Measurements from ENCODE around the gene PTEN. TPM values are rescaled to one million over a fixed set of nuclear protein-coding genes. Genes with fewer than 3 reads are reported as not detected.

PTEN gene
- total and polyA plus RNA-seq, 2 experiments from 2014 or later = 20.8 to 64.0 TPM

DNA sequence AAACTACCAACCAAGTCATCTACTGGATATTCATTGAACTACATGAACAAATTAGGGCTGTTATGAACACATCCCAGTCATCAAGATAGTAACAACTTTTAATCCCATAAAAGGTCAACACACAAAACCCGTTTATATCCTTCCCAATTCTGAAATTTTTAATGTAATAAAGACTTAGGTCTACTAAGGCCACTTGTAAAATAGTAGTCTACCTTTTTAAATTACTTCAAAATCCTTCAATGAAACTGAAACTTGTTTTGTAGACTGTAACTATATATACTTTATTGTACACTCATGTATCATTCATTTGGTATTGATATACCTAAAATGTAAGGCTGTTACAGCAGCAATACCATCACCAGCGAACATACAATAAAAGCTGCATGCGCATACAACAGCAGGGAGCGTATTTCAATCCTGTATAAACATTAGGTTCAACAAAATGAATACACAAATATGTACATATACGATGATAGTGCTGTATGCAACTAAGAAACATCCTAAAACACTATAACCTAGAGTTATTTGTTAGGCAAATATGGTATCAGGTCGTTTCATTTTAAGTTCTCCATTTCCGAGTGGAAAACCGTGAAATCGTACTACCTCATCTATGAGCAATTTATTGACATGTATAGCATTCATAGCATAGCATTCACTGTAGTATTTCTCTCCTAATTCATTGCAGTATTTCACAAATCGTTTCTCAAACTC, 46.4 kb upstream of the PTEN start (continued):
- TF ChIP-seq, protein P1, sequence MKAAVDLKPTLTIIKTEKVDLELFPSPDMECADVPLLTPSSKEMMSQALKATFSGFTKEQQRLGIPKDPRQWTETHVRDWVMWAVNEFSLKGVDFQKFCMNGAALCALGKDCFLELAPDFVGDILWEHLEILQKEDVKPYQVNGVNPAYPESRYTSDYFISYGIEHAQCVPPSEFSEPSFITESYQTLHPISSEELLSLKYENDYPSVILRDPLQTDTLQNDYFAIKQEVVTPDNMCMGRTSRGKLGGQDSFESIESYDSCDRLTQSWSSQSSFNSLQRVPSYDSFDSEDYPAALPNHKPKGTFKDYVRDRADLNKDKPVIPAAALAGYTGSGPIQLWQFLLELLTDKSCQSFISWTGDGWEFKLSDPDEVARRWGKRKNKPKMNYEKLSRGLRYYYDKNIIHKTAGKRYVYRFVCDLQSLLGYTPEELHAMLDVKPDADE (IDR thresholded peaks at IDR 0.05) = no peak
- TF ChIP-seq NANOG (IDR thresholded peaks at IDR 0.05; ENCODE audit: borderline replicate concordance) (no peak), EZH2phosphoT487 (IDR thresholded peaks at IDR 0.05; ENCODE audit: unreplicated experiment) (no peak), STAT1 (IDR thresholded peaks at IDR 0.05; ENCODE audit: unreplicated experiment) (no peak), REST (IDR thresholded peaks at IDR 0.05; ENCODE audit: unreplicated experiment) (no peak), CREB1 (CRISPR knock-in tag; IDR thresholded peaks at IDR 0.05; ENCODE audit: low read depth) (no peak), ZNF331 (CRISPR knock-in tag; IDR thresholded peaks at IDR 0.05; ENCODE audit: low read depth) (no peak), ZNF114 (CRISPR knock-in tag; IDR thresholded peaks at IDR 0.05) (no peak)
- TF ChIP-seq, protein P2, sequence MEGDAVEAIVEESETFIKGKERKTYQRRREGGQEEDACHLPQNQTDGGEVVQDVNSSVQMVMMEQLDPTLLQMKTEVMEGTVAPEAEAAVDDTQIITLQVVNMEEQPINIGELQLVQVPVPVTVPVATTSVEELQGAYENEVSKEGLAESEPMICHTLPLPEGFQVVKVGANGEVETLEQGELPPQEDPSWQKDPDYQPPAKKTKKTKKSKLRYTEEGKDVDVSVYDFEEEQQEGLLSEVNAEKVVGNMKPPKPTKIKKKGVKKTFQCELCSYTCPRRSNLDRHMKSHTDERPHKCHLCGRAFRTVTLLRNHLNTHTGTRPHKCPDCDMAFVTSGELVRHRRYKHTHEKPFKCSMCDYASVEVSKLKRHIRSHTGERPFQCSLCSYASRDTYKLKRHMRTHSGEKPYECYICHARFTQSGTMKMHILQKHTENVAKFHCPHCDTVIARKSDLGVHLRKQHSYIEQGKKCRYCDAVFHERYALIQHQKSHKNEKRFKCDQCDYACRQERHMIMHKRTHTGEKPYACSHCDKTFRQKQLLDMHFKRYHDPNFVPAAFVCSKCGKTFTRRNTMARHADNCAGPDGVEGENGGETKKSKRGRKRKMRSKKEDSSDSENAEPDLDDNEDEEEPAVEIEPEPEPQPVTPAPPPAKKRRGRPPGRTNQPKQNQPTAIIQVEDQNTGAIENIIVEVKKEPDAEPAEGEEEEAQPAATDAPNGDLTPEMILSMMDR (conservative IDR thresholded peaks at IDR 0.05; ENCODE audit: low read depth in 2 of 2) = no peak

DNA sequence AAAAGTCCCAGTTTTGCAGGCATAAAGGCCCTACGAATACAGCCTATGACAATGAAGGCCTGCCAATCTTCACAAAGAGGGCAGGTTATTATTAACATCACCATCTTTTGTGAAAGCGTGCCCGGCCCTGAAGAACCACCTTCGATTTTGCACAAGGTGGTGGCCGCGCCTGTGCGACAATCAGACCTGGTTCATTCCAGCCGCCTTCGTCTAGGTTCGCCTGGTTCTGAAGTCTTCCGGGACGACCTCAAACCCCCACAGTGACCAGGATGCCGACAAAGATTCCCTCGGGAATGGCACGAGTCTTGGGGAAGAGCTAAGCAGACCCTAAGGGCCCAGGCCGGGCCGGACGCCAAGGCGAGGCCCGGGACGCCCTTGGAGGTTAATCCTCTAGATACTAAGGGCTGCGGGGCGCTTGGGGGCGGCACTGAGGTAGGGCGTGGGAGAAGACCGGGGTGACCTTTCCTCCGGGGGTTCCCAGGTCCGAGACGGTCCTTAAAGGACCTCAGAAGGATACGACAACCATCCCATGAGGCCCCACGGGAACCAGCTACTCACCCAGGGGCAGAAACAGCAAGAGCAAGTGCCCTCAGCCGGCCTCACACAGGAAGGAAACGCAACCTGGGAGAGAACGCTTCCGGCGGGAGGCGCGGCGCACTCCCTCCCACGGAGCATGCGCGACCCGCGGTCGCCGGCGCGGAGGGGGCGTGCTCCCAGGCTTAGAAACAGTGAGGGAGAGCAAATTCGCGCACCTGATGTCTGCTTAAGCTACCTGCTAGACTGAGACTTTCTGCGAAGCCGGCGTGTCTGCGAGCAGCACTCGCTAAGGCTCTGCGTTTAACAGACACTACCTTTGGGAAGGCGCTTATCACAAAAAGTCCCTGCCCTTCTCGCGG, 45.6 kb upstream of the PTEN start, which contains the start of gene ATAD1:
Gene ATAD1 (minus strand): TSS at position 618 of the 896 bp plus-strand sequence. CDS start 3,627 bp downstream, outside the sequence.
- peaks cover 4% of the 10 kb centered on the region for H3K27me3 Mint-ChIP-seq (ENCODE audit: insufficient read depth, low read depth, poor library complexity)
- H3K9me2 ChIP-seq (ENCODE audit: insufficient read depth) = no peaks in the 10 kb centered on the region

More for the DNA sequence above, 45.6 kb upstream of the PTEN start, which contains the start of gene ATAD1:
- Mint-ChIP-seq H3K4me1 (peaks cover 20% of the 10 kb centered on the region), H3K36me3 (ENCODE audit: low read depth) (peaks cover 3% of the 10 kb centered on the region; the same call in 2 of the 3 replicates), H3K9me3 (no peaks in the 10 kb centered on the region), H3K27ac (peak within 1 kb of the TSS; percentile 99), H3K4me3 (peak within 1 kb of the TSS; percentile 99)
- TF ChIP-seq CREB1 (CRISPR knock-in tag; IDR thresholded peaks at IDR 0.05; ENCODE audit: low read depth) (peak; percentile 36; the same call in 1 of the 2 replicates), ZNF331 (CRISPR knock-in tag; IDR thresholded peaks at IDR 0.05; ENCODE audit: low read depth) (no peak), EZH2phosphoT487 (IDR thresholded peaks at IDR 0.05; ENCODE audit: unreplicated experiment) (no peak), POLR2AphosphoS5 (IDR thresholded peaks at IDR 0.05; ENCODE audit: low read depth) (peak; percentile 92)
- TF ChIP-seq, protein P2 (conservative IDR thresholded peaks at IDR 0.05; ENCODE audit: low read depth in 2 of 2) = peak; percentile 8 to 17; a peak in 1 of 4 replicates
- TF ChIP-seq, protein P1 (IDR thresholded peaks at IDR 0.05) = peak; percentile 70
- H3K4me2 ChIP-seq = peak within 1 kb of the TSS; percentile 89
- H3K79me2 ChIP-seq (replicated peaks; ENCODE audit: insufficient read depth) = peaks cover 48% of the 10 kb centered on the region
- 0 out of 2 replicates have a peak, but pooled peaks cover 3% of the 10 kb centered on the region for H3F3A ChIP-seq (replicated peaks; ENCODE audit: low read depth)
- peaks cover 15% of the 10 kb centered on the region for H4K20me1 ChIP-seq (replicated peaks; ENCODE audit: insufficient read depth)
- H3K27me3 ChIP-seq (ENCODE audit: insufficient read depth) = no peaks in the 10 kb centered on the region
- H2AFZ ChIP-seq = peak within 1 kb of the TSS; percentile 97
- peak within 1 kb of the TSS; percentile 93 for H3K27ac ChIP-seq (ENCODE audit: low read depth)
- peaks cover 6% of the 10 kb centered on the region; the same call in 1 of the 2 replicates for H3K36me3 ChIP-seq (ENCODE audit: insufficient read depth)
- ATAC-seq (peak; percentile 93), DNase-seq (ENCODE audit: low spot score) (peak; percentile 90)
- H3K4me1 ChIP-seq (ENCODE audit: insufficient read depth) = peaks cover 11% of the 10 kb centered on the region; the same call in 1 of the 2 replicates
- H3K4me3 ChIP-seq = peak within 1 kb of the TSS; percentile 86

Data from GM23338 (cell line).